ENCODE data around the gene ASAP3. TPM values are rescaled to one million over a fixed set of nuclear protein-coding genes. Genes with fewer than 3 reads are reported as not detected.

ASAP3 gene
- total RNA-seq, 1 donor from 2014 or later: 65.7 TPM

GRCh38 chr1:23400324-23401114 lies 83.5 kb downstream of the ASAP3 start:
- peaks cover 20% of the 10 kb centered on the region for H3K4me1 Mint-ChIP-seq (ENCODE audit: unreplicated experiment)
- H3K36me3 Mint-ChIP-seq: peaks cover 3% of the 10 kb centered on the region
- H3K27me3 Mint-ChIP-seq: no peaks in the 10 kb centered on the region
- H3K4me3 Mint-ChIP-seq: no peak overlapping the region
- no peak for DNase-seq (ENCODE audit: extremely low spot score, unreplicated experiment)
- H3K27ac Mint-ChIP-seq: no peak overlapping the region
- no peak for TF ChIP-seq CTCF (conservative IDR thresholded peaks at IDR 0.05)
- H3K9me3 Mint-ChIP-seq: no peaks in the 10 kb centered on the region

- Mint-ChIP-seq H3K4me3 (no peak overlapping the region), H3K36me3 (peaks cover 9% of the 10 kb centered on the region), H3K9me3 (no peaks in the 10 kb centered on the region), H3K27me3 (no peaks in the 10 kb centered on the region), H3K27ac (no peak overlapping the region), H3K4me1 (ENCODE audit: unreplicated experiment) (peaks cover 31% of the 10 kb centered on the region)
- no peak for DNase-seq (ENCODE audit: extremely low spot score, unreplicated experiment)
- TF ChIP-seq CTCF (conservative IDR thresholded peaks at IDR 0.05): no peak
Observed at GRCh38 chr1:23399229-23399628, 84.8 kb downstream of the ASAP3 start.

GRCh38 chr1:23397908-23398307 lies 86.1 kb downstream of the ASAP3 start:
- Mint-ChIP-seq H3K9me3 (no peaks in the 10 kb centered on the region), H3K27ac (no peak overlapping the region), H3K4me3 (no peak overlapping the region), H3K4me1 (ENCODE audit: unreplicated experiment) (peaks cover 23% of the 10 kb centered on the region), H3K36me3 (peaks cover 9% of the 10 kb centered on the region), H3K27me3 (no peaks in the 10 kb centered on the region)
- no peak for TF ChIP-seq CTCF (conservative IDR thresholded peaks at IDR 0.05)
- no peak for DNase-seq (ENCODE audit: extremely low spot score, unreplicated experiment)

GRCh38 chr1:23396380-23396779 lies 87.6 kb downstream of the ASAP3 start:
- no peak overlapping the region for H3K4me3 Mint-ChIP-seq
- H3K4me1 Mint-ChIP-seq (ENCODE audit: unreplicated experiment): peaks cover 18% of the 10 kb centered on the region

GRCh38 chr1:23395849-23396248 lies 88.1 kb downstream of the ASAP3 start:
- H3K27ac Mint-ChIP-seq: no peak overlapping the region
- no peak overlapping the region for H3K4me3 Mint-ChIP-seq
- peaks cover 5% of the 10 kb centered on the region for H3K36me3 Mint-ChIP-seq
- peaks cover 18% of the 10 kb centered on the region for H3K4me1 Mint-ChIP-seq (ENCODE audit: unreplicated experiment)
- no peak for TF ChIP-seq CTCF (conservative IDR thresholded peaks at IDR 0.05)
- H3K9me3 Mint-ChIP-seq: no peaks in the 10 kb centered on the region
- no peak for DNase-seq (ENCODE audit: extremely low spot score, unreplicated experiment)
- no peaks in the 10 kb centered on the region for H3K27me3 Mint-ChIP-seq

More at GRCh38 chr1:23396380-23396779, 87.6 kb downstream of the ASAP3 start:
- no peak for TF ChIP-seq CTCF (conservative IDR thresholded peaks at IDR 0.05)
- peaks cover 5% of the 10 kb centered on the region for H3K36me3 Mint-ChIP-seq
- no peaks in the 10 kb centered on the region for H3K9me3 Mint-ChIP-seq
- H3K27ac Mint-ChIP-seq: no peak overlapping the region
- DNase-seq (ENCODE audit: extremely low spot score, unreplicated experiment): no peak
- no peaks in the 10 kb centered on the region for H3K27me3 Mint-ChIP-seq
